ENCODE measurements around the gene INPP4B.
"Not testable (repeated sequence)": the region's sequence is repeated elsewhere in the genome, so short reads cannot be mapped to it uniquely, and the experiment has no call there.

INPP4B gene

DNA sequence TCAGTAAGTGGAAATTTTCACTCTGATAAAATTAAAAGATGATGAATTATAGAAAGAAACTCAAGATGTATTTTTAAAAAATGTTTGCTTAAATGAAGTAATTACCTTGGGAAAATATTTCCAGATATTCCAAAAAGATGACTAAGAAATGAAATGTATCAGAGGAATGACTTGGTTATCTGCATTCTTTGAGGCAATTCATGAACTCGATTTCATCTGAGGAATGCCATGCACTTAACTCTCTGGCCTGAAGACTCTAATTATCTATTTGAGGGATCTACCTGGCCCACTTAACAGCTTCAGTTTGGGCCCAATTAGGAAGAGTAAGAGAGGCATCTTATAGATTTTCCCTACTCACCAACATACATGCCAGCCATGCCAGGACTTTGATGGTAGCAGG, 182.3 kb downstream of the INPP4B start:
- no peak for DNase-seq

DNA sequence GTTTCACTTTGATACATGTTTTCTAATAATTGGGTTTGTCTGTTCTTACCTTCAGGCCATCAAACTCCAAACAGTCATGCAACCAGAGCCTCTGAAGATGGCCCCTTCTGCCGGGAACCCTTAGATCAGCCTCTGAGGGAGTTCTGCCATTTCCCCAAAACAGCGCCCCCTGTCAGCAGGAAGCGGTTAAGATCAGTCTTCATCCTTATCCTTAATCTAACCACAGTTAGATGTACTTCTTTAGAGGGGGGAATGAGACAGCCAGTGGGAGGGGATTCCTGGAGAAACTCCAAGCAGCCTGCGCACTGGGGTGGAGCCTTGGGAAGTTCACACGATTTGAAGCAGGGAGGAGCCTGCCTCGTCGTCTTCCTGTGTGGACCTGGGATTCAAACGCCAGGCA, 185.4 kb downstream of the INPP4B start:
- no peak for DNase-seq

DNA sequence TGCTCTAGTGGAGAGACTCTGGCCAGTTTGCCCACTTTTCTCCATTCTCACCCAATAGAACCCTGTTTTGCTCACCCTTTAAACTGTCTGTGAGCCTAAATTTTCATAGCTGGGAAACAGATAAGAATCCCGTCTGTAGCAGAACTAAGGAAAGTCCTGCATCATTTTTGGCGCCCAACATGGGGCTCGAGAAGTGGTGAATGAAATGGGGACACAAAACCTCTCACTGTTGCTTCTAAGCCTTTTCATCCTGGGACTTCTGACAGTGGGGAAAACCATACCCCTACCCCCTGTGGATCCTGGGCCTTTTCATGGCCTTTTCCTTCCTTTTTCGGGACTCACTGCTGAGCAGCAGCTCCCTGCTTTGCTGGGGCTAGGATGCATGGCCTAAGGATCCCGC, 189.9 kb downstream of the INPP4B start:
- DNase-seq, result no peak

DNA sequence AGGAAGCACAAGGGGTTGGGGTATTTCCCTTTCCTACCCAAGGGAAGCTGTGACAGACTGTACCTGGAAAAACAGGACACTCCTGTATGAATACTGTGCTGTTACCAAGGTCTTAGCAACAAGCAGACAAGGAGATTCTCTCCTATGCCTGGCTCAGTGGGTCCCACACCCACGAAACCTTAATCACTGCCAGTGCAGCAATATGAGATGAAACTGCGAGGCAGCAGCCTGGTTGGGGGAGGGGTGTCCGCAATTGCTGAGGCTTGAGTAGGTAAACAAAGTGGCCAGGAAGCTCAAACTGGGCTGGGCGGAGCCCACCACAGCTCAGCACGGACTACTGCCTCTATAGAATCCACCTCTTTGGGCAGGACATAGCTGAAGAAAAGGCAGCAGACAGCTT, 197.7 kb downstream of the INPP4B start:
- no peak for DNase-seq

DNA sequence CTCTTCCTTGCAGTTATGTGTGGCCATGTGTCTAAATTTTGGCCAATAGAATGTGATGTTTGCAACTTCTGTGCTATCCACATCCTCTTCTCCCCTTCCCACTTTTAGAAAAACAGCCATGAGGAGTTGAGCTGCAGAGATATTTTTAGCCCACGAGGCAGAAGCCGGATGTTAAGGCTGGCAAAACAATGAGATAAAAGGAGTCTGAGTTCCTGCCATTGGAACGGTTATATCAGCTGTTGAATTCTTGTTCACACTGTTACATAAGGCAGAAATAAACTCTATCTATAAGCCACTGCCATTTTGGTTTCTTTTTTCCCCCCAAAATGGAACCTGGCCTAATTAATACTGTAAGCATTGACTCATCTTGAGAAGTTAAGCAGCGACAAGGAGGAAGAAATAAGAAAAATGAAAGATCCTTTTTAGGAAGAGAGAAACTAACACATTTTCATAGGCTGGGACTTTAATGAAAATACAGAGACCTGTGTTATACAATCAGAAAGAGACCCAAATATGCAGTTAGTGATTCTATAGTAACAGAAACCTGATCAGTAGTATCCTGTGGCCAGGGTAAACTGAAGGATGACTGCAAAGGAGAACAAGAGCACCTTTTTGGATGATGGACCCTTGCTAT, 200.5 kb downstream of the INPP4B start:
- DNase-seq, result no peak

DNA sequence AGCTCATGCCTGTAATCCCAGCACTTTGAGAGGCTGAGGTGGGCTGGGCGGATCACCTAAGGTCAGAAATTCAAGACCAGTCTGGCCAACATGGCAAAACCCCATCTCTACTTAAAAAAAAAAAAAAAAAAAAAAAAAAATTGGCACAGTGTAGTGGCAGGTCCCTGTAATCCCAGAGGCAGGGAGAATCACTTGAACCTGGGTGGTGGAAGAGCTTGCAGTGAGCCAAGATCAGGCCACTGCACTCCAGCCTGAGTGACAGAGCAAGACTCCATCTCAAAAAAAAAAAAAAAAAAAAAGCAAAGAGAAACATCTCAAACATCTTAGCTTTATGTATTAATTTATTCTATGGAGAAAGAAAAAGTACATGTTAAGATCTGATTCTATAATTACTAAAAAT, 201.5 kb downstream of the INPP4B start:
- not testable (repeated sequence) for DNase-seq

DNA sequence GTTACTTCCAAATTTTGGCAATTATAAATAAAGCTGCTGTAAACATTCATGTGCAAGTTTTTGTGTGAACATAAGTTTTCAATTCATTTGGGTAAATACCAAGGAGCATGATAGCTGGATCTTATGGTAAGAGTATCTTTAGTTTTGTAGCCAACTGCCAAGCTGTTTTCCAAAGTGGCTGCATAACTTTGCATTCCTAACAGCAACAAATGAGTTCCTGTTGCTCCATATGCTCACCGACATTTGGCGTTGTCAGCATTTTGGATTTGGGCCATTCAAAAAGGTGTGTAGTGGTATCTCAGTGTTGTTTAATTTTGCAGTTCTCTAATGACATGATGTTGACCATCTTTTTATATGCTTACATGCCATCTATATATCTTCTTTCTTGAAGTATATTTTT, 208.5 kb downstream of the INPP4B start:
- DNase-seq, result no peak

DNA sequence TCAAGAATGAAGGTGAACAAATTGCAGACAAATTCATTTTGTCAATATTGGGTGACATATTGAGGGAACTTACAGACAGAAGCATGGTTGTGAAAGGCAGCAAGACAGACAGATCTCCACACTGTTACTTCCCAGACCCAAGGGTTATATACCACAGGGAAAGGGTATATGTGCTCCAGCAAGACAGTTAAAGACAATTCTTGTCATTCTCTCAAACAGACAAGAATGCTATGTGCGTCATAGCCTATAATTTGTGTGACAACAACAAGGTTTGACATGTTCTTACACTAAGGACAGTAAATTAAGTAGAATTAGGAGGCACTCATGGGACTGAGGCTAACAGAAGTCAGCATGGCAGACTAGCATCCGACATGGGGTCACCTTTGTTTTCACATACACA, 214.3 kb downstream of the INPP4B start:
- DNase-seq, result no peak

DNA sequence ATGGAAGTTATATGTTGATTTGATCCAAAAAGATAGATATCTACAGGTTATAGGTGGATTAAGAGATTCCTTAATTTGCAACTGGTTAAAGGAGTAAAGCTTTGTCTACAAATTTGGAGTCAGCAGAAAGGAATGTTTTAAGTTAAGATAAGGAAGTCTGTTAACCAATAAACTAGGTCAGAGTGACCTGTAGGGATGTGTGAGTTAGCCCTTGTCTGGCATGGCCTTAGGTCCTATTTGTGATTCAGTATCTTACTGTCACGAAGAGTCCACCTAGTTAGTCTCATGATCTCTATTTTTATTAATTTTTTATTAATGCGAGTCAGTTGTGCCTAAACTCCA, 230.8 kb downstream of the INPP4B start:
- DNase-seq, result no peak

DNA sequence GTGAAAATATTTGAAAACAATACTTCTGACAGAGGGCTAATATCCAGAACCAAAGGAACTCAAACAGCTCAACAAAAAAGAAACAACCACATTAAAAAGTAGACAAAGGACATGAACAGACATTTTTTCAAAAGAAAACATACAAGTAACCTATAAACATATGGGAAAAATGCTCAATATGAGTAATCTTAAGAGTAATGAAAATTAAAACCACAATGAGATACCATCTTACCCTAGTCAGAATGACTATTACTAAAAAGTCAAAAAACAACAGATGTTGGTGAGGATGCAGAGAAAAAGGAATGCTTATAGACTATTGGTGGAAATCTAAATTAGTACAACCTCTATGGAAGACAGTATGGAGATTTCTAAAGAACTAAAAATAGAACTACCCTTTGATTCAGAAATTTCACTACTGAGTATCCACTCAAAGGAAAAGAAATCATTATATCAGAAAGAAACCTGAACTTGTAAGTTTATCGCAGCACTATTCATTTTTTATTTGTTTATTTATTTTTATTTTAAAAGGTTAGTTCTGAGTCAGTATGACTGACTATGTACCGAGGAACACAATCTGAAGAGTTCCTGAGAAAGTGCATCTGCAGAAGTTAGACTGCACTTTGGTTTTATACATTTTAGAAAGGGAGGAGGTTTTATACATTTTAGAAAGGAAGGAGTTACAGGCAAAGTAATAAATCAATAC, 231.3 kb downstream of the INPP4B start:
- no peak for DNase-seq

DNA sequence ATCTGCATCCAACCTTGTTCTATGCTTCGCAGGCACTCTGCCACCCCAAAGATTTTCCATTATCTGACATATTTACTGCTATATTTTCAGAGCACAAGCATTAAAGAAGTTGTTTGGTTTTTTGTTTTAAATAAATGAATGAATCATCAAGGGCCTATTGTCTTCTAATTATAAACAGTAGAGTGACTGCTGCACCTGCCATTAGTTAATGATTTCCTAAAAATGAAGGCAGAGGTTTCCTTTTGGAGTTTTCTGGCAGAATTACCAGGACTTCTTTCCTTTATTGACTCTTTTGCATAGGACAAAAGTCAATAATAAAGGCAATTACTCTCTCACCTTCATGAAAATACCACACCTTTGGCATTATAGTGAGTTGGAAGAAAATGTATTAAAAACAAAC, 238.1 kb downstream of the INPP4B start:
- no peak for DNase-seq

DNA sequence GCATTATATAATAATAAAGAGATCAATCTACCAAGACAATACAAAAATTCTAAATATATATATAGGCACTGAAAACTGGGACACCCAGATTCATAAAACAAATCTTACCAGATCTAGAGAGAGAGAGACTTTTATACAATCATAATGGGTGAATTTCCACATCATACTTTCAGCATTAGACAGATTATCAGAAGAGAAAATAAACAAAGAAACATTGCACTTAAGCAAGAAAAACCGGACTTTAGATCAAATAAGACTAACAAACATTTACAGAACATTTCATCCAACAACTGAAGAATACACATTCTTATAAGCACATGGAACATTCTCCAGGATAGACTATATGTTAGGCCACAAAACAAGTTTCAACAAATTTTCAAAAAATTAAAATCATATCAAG, 245.1 kb downstream of the INPP4B start:
- DNase-seq, result no peak

DNA sequence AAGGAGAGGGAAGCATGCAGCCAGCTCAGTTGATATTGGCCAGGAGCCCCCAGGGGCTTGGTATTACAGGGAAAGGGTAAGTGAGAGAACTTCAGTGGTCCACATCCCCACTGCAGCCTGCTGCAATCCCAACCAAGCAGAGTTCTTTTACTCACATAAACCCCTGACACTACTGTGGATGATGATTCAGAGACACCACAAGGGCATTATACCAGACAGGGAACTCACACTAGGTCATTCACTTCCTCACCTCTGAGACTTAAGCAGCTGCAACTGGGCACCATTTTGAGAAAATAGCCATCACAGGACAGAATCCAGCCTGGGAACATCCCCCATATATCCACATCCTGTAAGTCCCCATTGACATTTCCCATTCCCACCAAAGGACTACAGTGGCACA, 248.0 kb downstream of the INPP4B start:
- no peak for DNase-seq

DNA sequence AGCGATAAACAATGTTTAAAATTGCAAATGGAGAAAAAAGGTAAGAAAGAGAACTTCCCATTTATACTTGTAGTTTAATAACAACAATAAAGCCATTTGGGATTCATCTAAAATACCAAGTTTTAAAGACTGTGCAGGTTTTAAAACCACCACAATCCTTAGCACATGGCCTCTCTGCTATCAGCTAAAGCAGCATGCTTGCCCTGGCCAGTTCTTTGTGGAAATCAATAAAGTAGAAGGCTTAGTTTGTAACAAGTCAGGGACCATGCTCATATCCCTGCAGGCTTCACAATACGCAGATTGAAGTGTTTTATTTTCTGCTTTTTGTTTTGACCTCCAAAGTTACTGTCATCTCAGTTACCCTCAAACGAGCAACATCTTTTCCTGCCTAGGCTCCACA, 249.5 kb downstream of the INPP4B start:
- no peak for DNase-seq

DNA sequence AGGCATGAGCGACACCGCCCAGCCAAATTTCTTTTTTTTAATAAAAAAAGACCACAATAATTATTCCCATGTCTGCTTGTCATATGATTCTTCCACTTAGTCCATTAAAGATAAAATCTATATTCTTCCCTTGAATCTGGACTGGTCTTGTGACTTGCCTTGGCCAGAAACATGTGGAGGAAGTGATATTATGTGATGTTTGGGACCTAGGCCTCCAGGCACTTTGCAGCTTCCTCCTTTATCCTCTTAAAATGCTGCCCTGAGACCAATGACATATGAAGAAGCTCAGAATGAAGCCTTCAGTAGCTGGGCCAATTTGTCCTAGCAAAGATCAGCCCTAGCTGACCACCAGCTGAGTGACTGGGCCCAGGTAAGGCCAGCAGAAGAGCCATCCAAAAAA, 250.0 kb downstream of the INPP4B start:
- no peak for DNase-seq

DNA sequence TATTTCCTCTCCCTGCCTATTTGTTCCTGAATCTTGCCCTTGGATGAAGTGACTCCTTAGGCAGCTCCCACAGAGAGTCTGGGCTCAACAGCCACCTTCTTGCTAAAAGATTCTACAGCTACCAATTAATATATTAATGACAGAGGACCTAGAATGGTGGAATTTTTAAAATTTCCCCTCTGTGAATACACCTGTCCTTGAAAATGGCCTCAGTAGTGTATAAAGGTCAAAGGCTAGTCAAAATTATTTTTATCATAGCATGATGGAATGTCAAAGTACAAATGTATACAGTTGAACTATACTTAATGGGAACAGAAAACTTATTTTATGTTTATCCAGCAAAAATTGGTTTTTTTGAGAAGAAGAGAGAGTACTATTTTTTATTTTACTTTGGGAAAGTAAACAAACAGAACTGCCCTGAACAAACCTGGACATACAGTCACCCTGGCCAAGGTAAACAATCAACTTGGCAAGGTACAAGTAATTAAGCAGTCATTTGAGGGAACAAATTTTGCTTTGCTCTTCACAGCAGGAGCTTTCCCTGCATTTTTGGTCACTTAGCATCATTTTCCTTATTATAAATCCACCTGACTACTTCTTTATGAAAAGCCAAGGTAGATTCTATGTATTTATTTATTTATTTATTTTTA, 250.8 kb downstream of the INPP4B start:
- DNase-seq, result no peak

DNA sequence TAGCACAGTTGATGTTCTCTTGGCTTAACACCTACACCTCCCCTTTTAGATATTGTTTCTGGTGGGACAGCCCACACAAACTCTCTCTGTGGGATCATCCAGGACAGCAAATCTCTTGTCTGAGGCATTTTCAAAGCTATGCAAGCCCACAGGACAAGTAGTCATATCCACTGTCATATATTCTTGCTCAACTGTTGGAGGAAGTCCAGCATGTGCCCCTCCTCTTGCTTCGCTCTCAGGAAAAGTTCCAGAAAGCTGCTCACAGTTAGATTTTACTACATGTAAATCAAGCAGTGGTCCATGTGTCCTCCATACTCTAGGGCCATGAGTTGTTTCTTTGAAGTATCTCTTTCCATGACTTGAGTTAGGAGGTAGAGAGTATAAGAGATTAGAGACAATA, 260.7 kb downstream of the INPP4B start:
- DNase-seq, result no peak

DNA sequence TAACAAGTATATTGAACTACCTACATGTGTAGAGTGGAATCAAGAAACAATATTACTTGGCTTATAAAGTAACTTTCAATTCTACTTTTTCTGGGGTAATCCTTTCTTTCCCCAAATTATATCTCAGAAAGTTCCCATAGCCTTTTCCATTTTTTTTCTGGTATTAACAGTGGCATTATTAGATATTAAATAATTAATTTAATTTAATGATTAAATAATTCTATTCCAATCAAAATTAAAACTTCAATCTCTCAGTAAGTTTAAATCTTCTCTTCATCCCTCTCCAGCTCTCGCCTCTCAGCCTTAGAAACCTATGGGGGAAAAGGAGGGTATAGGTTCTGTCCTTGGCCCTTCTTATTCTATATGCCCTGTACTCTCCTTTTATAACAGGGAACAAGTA, 262.4 kb downstream of the INPP4B start:
- DNase-seq, result no peak

DNA sequence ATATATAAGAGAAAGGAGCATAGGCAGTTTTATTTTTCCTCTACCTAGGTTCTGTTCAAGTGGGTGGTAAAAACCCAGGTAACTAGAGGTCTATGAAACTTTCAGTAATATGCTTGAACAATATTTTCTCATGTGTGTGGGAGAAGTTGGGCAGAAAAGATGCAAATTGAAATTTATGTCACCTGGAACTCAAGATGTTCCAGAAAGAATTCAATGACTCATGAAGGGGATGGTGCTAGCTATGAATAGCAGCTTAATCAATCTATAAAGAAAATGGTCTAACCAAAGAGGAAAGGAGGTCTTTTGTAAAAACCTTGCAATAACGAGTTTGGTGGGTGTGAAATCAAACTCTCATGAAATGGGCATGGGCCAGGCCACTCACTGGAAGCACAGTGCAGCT, 263.8 kb downstream of the INPP4B start:
- DNase-seq, result no peak

DNA sequence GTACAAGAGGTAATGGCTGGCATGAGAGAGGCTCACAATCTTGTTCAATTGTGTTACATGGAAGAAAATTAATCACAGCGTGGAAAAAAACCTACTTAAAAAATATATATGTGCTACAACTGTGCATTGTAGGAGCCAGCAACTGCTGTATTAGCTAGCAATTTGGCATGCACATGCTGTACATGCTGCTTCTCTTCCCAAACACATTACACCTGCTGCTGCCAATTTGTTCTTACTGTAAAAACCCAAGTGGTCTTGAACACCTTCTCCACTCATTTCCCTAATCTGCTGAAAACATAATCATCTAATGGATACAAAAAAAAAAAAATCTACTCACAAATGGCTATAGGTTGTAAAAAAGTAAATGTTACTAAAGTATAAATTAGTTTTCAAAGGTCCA, 264.2 kb downstream of the INPP4B start:
- no peak for DNase-seq

DNA sequence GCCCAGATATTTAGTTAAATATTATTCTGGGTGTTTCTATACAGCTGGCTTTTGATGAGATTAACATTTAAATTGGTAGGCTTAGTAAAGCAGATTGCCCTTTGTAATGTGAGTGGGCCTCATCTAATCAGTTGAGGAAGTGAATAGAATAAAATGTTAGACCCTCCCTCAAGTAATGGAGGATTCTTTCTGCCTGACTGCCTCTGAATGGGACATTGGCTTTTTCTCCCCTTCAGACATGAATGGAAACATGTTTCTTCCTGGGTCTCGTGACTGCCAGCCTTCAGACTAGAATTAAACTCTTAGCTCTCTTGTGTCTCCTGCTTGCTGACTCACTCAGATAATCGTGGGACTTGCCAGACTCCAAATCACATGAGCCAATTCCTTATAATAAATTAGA, 266.7 kb downstream of the INPP4B start:
- no peak for DNase-seq

DNA sequence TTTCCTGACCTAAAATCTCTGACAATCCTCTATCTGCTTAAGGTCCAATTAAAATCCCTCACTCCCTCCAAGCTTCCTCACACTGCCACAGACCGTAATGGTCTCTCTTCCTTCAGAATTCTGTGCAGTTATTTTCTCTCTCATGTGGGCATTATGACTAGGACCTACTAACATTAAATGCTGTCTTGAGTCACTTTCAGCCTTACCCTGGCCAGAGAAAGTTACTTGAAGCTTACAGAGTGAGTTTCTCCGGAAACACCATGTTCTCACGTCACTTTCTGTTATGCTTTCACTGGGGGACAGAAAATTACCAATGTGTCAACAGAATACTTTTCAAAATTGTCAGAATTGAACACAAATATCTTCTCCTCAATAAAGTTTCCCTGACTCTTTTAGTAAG, 271.8 kb downstream of the INPP4B start:
- DNase-seq, result no peak

DNA sequence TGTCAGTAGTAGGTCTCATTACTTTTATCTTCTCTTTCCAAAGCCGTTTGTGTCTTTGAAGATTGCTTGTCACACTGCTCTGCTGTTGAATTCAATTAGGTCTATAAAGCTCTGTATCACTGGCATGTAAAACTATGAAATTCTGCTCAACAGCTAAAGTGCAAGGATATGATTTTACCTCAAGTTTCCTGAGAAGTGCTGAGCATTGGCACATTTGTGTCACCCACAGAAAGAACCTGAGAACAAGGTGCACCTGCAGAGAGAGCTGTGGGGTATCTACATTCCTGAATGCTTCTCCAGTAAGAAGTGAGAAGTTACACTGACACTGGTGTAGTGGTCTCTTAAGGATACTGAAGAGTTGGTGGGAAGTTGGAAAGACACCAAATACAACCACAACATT, 274.0 kb downstream of the INPP4B start:
- no peak for DNase-seq

DNA sequence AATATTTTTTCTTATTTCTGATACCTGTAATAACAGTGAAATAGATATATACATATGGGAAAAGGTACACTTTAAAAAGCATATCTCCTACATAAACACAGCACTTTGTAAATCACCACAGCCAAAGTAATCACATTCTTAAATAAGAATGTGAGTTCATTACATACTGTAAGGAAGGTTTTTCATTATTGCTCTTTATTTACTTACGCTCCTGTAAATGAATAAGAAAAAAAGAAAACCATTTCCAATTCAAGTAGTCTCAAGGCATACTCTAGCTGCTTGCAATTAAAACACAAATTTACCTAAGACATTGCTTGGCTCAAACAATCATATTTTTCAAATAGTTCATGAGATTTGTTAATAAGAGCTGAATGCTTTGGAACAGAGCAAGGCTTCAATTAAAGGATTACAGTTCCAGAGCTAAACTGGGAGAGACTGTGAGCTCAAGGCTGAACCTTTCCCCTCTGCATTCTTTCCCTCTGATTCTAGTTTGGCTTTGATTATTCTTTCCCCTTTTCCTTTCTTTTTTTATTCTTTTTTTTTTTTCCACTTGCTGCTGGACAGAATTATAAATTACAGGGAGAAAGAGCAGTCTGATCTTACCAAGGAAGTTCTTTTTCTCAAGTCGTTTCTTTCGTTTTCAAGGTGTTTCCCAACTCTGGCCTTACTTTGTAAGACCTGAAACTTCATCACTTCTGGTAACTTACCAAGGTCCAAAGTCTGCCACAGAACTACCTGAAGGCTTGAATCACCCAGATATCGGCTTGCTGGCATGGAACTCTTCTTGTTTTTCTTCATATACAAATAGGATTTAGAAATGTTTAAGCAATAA, 278.3 kb downstream of the INPP4B start:
- DNase-seq, result no peak
